ENCODE results near the gene ETDA.
"Not testable (repeated sequence)": the region's sequence is repeated elsewhere in the genome, so short reads cannot be mapped to it uniquely, and the experiment has no call there.

The ETDA gene

DNA sequence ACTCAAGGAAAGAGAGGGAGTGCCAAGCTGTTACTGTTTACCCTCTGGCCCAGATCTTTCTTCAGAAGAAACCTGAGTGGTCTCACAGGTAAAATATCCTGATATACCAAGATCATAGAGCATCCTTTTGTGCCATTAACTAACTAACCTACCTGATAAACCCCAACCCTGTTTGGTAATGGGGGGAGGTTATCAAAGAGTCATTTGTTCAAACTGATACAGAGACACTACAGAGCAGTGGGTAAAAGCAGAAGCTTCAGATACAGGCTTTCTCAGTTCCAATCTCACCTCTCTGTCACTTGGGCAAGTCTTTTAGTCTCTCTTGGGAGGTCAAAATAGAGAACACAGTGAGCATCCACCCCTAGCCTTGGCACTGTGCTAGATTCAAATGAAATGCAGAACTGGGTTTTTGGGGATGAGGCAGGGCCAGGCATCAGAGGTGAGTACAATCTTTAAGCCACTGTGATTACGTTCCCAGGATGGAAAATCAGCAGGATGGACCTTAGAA, at the start of gene ETDA:
TSS of gene ETDA (plus strand) at position 51 of the 508 bp plus-strand sequence. CDS start 1,216 bp downstream, outside the sequence.
- DNase-seq (ENCODE audit: low read depth in 2 of 2) = not testable (repeated sequence)

DNA sequence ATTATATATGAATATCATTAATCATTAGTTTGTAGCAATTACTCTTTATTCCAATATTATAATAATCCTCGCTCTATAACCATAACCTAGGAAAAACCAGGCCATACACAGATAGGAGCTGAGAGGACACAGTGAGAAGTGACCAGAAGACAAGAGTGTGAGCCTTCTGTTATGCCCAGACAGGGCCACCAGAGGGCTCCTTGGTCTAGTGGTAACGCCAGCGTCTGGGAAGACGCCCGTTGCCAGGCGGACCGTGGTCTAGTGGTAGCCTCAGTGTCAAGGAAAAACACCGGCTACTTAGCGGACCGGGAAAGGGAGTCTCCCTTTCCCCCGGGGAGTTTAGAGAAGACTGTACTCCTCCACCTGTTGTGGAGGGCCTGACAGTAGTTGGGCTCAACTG, 45.4 kb upstream of the ETDA start:
- DNase-seq (ENCODE audit: low read depth in 2 of 2) = not testable (repeated sequence)

DNA sequence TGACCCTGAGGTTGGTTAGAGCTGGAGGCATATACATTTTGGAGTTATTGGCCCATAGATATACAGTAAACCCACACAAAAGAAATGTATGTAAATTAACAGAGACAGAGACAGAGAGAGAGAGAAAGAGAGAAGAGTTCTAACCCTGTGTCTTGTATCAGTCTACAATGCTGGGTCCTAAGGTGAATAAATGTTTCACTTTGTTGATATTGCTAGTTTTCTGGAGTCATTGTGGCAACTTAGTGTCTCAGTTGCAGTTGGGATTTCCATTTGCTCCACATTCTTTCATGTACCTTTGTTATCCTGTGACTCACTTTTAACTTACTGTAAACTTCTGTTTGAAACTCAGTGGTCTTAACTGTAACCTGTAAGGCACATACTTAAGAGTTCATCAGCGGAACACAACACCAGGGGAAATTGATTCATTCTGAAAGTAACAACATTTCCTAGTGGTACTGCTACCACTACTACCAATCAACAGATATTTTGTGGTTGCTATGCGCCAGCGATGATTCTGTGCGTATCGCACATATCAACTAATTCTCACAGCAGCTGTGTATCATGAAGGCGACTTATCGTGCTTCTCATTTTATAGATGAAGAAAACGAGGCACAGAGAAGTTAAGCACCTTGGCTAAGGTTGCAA, 38.5 kb upstream of the ETDA start:
- DNase-seq (ENCODE audit: low read depth in 2 of 2) = no peak

DNA sequence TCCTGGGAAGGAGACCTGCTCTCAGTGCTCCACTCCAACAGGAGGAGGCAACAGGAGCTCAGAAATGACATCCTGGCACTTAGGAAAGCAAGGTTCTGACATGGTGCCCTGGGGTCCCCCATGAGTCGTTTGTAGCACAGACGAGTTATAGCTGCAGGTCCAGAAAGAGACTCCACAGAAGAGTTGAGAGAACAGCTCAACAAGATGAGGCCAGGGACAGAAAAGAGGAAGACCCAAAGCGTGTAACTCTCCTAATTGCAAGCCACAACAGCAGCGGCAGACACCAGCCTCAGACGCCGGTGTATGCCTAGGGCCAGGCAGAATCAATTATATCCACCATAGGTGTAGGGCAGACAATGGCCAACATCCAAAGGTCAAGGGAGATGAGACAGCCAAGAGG, 5.9 kb upstream of the ETDA start:
- not testable (repeated sequence) for DNase-seq (ENCODE audit: low read depth in 2 of 2)

DNA sequence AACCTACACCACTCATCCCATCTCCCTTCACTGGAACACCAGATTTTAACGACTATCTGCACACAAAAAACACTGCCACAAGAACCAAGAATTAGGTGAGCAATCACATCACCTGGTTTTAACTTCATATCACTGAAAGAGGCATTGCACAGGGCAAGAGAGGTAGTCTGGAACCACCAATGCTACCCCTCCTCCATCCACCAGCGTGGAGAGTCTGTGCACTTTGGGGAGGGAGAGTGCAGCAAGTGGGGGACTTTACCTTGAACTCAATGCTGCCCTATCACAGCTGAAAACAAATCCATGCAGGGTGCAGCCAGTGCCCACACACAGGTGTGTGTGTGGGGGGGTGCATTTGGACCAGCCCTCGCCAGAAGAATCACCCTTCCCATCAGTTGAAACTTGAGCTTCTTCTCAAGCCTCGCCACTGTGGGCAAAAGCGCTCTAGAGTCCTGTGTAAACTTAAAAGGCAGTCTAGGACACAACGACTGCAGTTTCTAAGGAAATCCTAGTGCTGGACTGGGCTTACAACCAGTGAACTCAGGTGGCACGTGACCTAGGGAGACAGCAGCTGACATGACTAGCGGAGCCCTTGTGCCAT, 4.3 kb downstream of the ETDA start:
- DNase-seq (ENCODE audit: low read depth in 2 of 2) = not testable (repeated sequence)

DNA sequence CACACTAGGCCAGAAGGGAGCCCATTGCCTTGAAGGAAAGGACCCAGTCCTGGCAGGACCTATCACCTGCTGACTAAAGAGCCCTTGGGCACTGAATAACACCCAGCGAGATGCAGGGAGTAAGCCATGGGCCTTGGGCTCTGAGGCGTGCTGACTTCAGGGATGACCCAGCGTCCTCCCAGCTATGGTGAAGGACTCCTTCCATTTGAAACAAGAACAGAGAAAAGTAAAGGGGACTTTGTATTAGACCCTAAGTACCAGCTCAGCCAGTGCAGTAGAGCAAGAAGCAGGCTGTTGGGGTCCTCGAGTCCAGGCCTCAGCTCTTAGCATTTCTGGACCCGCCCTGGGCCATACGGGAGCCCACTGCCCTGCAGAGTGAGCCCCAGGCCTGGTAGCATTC, 5.1 kb downstream of the ETDA start:
- DNase-seq (ENCODE audit: low read depth in 2 of 2) = no peak

DNA sequence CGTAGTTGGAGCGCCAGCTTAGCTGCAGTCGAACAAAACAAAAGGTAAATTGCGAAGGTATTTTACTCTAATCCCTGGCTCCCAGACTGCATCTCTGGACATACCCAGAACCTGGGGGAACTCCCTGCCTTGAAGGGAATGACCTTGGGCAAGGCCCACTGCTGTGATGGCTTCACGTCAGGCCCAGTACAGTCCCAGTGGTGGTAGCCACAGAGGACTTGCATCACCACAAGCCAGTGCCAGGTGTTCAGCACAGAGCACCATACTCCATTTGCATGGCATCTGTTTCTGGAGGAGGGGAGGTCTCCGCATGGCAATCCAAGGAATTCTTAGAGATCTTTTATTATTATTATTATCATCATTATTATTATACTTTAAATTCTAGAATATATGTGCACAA, 5.6 kb downstream of the ETDA start:
- no peak for DNase-seq (ENCODE audit: low read depth in 2 of 2)

DNA sequence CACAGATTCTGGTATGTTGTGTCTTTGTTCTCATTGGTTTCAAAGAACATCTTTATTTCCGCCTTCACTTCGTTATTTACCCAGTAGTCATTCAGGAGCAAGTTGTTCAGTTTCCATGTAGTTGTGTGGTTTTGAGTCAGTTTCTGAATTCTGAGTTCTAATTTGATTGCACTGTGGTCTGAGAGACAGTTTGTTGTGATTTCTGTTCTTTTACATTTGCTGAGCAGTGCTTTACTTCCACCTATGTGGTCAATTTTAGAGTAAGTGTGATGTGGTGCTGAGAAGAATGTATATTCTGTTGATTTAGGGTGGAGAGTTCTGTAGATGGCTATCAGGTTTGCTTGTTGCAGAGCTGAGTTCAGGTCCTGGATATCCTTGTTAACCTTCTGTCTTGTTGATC, 9.1 kb downstream of the ETDA start:
- not testable (repeated sequence) for DNase-seq (ENCODE audit: low read depth in 2 of 2)

DNA sequence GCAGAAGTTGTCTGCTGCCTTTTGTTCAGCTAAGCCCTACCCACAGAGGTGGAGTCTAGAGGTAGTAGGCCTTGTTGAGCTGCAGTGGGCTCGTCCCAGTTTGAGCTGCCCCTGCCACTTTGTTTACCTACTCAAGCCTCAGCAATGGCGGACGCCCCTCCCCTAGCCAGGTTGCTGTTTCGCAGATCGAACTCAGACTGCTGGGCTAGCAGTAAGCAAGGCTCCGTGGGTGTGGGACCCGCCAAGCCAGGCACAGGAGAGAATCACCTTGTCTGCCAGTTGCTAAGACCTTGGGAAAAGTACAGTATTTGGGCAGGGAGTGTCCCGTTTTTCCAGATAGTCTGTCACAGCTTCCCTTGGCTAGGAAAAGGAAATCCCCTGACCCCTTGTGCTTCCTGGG, 11.5 kb downstream of the ETDA start:
- not testable (repeated sequence) for DNase-seq (ENCODE audit: low read depth in 2 of 2)

DNA sequence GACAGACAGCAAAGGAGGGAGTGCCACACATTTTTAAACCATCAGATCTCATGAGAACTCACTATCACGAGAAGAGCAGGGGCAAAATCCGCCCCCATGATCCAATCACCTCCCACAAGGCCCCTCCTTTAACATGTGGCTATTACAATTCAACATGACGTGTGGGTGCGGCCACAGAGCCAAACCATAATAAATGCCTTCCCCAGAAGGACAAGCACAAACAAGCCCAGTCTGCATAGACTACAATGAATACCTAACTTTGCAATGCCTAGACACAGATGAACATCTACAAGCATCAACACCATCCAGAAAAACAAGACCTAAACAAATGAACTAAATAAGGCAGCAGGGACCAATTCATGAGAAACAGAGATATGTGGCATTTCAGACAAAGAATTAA, 12.3 kb downstream of the ETDA start:
- no peak for DNase-seq (ENCODE audit: low read depth in 2 of 2)

DNA sequence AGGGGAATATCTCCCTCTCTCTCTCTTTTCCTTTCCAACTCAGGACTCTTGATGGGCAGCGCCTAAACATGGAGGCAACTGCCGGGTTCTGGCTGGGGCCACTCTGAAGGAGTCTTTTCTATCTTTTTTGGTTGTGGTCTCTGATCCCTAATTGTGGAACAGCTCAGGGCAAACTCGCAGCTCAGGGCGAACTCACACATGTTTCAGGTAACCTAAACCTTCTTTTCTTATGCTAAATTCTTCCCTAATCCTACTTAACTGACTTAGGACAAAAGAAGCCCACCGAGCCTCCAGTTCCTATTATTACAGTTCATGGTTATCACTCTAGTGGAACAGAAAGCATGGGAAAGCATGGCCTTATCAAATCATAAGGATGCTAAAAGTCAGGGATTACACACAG, 21.3 kb downstream of the ETDA start:
- no peak for DNase-seq (ENCODE audit: low read depth in 2 of 2)

DNA sequence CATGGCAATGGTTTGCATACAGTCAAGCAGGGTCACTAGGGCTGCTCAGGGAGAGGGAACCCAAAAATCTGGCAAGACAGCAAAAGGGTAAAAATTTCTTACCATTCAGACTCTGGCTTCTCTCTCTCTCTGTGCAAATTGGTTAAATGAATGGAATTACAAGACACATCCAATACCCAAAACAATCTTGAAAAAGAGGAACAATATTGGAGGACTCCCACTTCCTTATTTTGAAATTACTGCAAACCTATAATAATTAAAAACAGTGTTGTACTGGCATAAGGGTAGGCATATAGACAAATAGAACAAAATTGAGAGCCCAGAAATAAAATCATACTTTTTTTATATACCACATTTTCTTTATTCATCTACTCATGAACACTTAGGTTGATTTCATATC, 24.1 kb downstream of the ETDA start:
- no peak for DNase-seq (ENCODE audit: low read depth in 2 of 2)

DNA sequence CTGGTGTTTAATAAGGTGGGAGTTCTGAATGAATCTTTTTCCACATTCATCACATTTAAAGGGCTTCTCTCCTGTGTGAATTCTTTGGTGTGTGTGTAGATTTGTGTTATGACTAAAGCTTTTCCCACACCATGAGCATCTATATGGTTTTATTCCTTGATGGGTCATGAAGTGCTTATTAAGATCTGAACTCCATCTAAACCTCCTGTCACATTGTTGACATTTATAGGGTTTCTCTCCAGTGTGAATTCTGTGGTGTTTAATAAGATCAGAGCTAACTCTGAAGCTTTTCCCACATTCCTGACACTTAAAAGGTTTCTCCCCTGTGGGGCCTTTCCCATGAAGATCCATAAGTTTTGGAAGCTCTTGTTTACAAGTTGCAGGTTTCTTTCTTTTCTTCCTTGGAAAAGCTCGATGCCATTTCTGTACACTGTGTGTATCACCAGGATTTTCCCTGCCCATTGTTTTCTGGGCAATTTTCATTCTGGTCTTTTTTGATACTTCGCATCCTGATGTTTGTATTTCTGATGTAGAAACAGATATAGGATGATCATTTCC, 35.5 kb downstream of the ETDA start:
- DNase-seq (ENCODE audit: low read depth in 2 of 2) = no peak

DNA sequence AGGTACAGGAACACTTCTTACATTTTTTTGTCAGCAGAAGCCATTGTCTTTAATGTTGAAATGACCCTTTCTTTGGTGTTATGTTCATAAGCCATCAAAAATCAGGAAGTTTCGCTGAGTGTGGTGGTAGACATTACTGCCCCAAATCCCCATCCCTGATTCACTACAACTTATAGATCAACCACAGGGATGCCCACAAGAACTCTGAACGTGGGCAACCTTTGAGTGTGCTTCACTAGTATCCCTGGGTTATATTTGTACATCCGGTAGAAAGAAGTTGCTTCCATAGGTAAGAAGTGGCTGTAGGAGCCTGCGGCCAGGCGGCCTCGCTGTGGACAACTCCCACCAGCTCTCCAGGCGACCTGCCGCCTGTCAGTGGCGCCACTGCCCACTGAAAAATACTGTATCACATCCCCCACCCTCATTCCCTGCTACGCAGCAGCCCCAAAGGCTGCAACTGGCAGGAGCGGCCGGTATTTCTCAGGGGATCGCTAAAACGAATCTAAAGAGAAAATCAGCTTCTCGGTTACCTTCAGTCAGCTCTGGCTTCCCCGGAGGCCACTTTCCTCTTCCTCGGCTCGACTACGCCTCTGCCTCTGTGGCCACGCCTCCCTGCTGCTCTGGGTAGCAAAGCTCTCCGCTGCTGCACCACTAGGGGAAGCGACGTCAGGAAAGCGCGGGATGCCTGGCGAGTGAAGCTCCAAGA, 43.5 kb downstream of the ETDA start:
- no peak for DNase-seq (ENCODE audit: low read depth in 2 of 2)

DNA sequence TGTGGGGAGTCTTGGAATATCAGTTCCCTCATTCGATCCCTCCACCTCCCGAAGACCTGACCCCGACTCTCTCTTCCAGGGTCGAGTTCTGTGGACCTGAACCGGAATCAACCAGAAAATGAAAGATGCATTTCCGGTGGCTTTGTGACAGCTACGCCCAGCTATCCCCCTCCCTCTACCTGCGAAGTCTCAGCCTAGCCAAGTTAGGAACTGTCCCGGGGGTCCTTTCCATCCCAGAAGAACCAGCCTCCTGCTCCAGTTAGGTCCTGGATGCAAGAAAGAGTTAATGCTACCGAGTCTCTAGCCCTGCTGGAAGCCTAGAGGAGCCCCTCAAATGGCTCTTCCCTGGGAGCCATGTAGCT, 44.1 kb downstream of the ETDA start:
- DNase-seq (ENCODE audit: low read depth in 2 of 2) = no peak

DNA sequence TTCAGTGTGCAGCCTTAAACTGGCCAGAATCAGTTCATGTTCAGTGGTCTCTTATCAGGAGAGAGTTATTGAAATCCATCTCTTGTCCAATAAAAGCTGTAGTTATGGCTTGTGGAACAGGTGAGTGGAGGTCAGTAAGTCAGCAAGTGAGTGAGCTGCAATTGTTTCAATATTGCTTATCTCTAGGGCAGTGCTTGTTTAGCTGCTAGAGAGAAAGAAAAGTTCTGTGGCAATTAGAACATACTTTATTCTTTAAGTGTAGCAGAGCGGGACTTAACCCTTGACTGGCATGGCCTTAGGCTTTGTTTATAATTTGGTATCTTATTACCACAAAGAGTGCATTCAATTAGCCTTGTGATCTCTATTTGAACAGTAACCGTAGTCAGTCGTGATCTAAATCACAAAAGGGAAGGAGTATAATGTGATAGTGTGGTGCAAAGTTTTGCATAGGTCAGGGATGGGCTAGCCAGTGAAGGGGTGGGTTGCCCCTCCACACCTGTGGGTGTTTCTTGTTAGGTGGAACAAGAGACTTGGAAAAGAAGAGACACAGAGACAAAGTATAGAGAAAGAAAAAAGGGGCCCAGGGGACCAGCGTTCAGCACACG, 50.5 kb downstream of the ETDA start:
- no peak for DNase-seq (ENCODE audit: low read depth in 2 of 2)

Data from fibroblast of skin of left biceps (primary cell).